ENCODE measurements around the gene PRRC2B.
"Not testable (repeated sequence)": the region's sequence is repeated elsewhere in the genome, so short reads cannot be mapped to it uniquely, and the experiment has no call there.

GRCh38 chr9:131344931-131345535, 48.9 kb upstream of the PRRC2B start:
- TF ChIP-seq POLR2A, CTCF (IDR thresholded peaks at IDR 0.05): not testable (repeated sequence)

Measured in stomach (tissue), 4 donors.